ENCODE measurements around the gene L3MBTL1.

- TF ChIP-seq, protein P1, sequence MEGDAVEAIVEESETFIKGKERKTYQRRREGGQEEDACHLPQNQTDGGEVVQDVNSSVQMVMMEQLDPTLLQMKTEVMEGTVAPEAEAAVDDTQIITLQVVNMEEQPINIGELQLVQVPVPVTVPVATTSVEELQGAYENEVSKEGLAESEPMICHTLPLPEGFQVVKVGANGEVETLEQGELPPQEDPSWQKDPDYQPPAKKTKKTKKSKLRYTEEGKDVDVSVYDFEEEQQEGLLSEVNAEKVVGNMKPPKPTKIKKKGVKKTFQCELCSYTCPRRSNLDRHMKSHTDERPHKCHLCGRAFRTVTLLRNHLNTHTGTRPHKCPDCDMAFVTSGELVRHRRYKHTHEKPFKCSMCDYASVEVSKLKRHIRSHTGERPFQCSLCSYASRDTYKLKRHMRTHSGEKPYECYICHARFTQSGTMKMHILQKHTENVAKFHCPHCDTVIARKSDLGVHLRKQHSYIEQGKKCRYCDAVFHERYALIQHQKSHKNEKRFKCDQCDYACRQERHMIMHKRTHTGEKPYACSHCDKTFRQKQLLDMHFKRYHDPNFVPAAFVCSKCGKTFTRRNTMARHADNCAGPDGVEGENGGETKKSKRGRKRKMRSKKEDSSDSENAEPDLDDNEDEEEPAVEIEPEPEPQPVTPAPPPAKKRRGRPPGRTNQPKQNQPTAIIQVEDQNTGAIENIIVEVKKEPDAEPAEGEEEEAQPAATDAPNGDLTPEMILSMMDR (IDR thresholded peaks at IDR 0.05), result no peak
- no peak for TF ChIP-seq POLR2A (IDR thresholded peaks at IDR 0.05)
Observed at GRCh38 chr20:43533060-43533459, 25.6 kb downstream of the L3MBTL1 start.

Measured in testis (tissue), 2 donors.